Stimulated activated naive CD4-positive, alpha-beta T cell (primary cell): Measurements from ENCODE around the gene HSF5.
"Not testable (repeated sequence)": the region's sequence is repeated elsewhere in the genome, so short reads cannot be mapped to it uniquely, and the experiment has no call there.

Experiments
- DNase-seq, 6 experiments: peaks; one replicate each; lab custom pipeline; 2025; lab: John Stamatoyannopoulos, UW

Gene HSF5

DNA sequence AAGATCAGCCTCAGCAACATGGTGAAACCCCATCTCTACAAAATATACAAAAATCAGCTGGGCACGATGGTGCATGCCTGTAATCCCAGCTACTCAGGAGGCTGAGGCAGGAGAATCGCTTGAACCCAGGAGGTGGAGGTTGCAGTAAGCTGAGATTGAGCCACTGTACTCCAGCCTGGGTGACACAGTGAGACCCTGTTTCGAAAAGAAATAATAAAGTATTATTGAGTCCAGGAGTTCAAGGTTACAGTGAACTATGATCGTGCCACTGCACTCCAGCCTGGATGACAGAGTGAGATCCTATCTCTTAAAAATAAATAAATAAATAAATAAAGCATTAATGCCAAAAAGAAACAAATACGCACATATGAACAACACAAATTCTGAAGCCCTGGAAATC lies 6.4 kb downstream of the HSF5 start:
- not testable (repeated sequence) for DNase-seq

DNA sequence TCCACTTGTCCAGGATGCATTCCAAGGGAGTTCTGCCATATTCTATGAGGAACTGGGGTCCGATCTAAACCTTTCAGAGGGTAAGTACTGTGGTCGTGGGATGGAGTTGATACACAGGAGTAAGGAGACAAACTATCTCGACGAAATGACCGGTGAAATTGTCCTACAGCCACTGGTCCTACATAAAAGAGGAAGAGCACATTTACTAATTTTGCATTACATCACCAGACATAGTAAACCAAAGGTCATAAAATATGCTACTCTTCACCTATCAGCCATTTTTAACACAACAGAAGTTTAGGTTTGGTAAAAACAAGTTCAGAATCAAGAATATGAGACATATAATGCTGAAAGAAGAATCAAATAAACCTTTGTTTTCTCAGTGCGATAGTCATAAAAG lies 8.1 kb downstream of the HSF5 start:
- no peak for DNase-seq

DNA sequence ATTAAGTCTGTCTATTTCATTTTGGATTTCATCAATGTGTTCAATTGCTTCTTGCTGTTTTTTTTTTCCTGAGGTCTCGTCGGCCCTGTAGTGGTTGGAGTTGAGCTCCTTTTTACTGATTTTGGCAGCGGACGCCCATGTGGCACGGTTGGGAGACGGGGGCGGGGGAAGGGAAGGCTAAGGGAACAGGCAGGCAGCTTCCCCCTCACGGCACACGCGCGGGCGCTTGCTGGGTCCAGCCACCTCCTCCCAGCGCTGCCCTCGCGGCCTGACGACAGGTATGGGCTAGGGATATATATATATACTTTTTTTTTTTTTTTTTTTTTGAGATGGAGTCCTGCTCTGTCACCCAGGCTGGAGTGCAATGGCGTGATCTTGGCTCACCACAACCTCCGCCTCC lies 11.4 kb downstream of the HSF5 start:
- DNase-seq, result no peak

GRCh38 chr17:58475985-58476384 lies 12.2 kb downstream of the HSF5 start:
- DNase-seq, result no peak

DNA sequence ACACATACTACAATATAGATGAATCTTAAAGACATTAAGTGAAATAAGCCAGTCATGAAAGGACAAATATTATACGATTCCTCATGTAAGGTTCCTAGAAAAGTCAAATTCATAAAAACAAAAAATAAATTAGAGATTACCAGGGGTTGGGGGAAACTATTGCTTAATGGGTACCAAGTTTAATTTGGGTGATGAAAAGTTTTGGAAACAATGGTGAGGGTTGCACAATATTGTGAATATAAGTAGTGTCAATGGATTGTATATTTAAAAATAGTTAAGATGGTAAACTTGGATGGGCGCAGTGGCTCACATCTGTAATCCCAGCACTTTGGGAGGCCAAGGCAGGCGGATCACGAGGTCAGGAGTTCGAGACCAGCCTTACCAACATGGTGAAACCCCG lies 17.9 kb downstream of the HSF5 start:
- DNase-seq, result no peak

DNA sequence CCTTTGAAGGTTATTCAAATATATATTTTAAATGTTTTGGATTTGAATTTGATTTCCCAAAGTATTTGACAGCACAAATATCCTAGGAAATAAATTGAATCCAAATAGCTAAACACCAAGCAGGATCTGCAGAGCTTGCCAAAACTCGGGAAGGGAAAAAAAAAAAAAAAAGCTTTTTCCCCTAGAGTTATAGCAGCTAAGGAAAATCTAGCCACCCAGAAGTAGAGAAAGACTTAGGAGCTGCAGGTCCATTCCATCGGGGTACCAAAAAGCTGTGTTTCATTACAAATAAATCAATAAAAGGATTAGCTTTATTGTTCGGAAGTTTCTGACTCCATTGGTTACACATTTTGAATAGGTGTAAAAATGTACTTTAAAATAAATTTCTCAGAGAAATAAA lies 19.3 kb downstream of the HSF5 start:
- DNase-seq, result no peak

- no peak for DNase-seq
Observed at GRCh38 chr17:58455491-58455890, 32.7 kb downstream of the HSF5 start.

DNA sequence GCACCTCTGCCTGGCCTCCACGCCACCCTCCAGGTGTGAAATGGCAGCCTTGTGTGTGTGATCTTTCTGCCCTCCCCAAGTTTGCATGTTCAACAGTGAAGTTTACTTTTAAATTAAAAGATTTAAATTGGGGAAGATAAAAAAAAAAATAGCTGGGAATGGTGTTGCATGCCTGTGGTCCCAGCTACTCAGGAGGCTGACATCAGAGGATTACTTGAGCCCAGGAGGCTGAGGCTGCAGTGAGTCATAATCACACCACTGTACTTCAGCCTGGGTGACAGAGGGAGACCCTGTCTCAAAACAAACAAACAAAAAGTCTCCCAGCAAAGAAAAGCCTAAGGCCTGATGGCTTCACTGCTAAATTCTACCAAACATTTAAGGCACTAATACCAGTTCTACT lies 35.5 kb downstream of the HSF5 start:
- DNase-seq, result no peak

- peak in 5 of 6 experiments; percentile 12 to 40 (median 39) for DNase-seq
Observed at GRCh38 chr17:58447039-58447975, 40.9 kb downstream of the HSF5 start.

GRCh38 chr17:58446086-58446485 lies 42.1 kb downstream of the HSF5 start:
- no peak for DNase-seq

DNA sequence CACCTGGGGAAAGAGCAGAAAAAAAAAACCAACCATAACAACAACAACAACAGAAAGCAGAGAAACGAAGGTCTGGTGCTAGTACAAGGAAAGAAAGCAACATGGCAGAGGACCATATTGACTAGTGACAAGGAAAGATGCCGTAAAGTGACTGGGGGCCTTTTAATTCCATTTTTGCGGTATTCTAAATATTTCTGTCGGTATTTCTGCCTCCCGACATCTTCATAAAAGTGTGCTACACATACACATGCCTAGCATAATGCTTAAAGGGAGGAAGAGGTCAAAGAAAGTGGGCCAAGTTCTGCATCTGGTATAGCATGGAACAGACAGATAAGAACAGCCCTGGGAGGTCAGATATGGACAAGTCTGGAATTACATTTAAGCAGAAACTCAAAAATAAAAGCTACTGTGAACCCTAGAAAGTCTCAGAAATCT lies 51.4 kb downstream of the HSF5 start:
- DNase-seq, result no peak

DNA sequence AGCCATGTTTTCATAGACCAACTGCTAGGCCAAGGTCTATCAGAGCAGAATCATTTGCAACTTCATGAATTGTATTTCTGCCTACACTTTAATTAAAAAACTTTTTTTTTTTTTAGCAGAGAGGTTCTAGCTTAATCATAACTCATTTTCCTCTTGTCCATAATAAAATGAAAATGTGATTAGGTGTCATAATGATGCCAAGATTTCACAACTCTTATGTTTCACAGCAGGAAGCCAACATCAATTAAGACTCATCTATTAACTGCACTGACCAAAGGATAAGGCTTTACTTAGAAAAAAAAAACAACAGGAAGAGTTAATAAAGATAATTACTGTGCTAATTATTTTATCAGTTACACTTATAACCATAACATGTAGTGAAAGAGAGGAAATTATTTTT lies 52.0 kb downstream of the HSF5 start:
- no peak for DNase-seq

DNA sequence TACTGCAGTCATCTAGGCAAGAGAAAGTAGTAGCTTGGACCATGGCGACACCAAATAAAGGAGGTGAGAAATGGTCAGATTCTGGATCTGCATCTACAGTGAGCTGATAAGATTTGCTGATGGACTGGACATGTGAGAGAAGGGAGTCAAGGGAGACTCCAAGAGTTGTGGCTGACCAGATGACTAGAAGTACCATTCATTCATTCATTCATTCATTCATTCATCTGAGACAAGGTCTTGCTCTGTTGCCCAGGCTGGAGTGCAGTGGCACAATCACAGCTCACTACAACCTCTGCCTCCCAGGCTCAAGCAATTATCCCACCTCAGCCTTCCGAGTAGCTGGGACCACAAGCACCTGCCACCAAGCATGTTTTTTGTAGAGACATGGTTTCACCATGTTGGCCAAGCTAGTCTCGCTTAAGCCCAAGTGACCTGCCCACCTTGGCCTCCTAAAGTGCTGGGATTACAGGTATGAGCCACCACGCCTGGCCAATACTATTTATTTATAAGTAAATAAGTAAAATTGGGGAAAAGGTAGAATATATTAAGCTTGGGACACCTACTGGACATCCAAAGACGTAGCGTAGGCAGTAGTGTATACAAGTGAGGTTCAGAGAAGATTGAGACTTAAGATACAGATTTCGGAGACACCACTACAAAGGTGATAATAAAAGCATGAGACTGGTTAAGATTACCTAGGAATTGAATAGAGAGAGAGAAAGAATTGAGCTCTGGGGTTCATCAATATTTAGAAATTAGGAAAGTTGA lies 55.2 kb downstream of the HSF5 start:
- no peak for DNase-seq

DNA sequence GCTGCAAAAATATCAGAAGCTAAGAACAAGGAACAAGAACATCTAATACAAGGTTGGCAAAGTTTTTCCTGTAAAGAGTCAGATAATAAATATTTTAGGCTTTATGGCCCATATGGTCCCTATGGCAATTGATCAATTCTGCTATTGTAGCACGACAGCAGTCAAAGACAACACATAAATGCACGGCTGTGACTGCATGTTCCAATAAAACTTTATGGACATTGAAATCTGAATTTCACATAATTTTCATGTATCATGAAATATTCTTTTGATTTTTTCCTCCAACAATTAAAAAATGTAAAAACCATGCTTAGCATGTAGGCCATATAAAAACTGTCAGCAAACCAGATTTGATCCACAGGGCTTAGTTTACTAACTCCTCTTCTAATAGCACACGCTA lies 60.4 kb downstream of the HSF5 start:
- DNase-seq, result no peak

- DNase-seq, result no peak
Observed at GRCh38 chr17:58421711-58422110, 66.5 kb downstream of the HSF5 start.

GRCh38 chr17:58420827-58421226 lies 67.4 kb downstream of the HSF5 start:
- no peak for DNase-seq

DNA sequence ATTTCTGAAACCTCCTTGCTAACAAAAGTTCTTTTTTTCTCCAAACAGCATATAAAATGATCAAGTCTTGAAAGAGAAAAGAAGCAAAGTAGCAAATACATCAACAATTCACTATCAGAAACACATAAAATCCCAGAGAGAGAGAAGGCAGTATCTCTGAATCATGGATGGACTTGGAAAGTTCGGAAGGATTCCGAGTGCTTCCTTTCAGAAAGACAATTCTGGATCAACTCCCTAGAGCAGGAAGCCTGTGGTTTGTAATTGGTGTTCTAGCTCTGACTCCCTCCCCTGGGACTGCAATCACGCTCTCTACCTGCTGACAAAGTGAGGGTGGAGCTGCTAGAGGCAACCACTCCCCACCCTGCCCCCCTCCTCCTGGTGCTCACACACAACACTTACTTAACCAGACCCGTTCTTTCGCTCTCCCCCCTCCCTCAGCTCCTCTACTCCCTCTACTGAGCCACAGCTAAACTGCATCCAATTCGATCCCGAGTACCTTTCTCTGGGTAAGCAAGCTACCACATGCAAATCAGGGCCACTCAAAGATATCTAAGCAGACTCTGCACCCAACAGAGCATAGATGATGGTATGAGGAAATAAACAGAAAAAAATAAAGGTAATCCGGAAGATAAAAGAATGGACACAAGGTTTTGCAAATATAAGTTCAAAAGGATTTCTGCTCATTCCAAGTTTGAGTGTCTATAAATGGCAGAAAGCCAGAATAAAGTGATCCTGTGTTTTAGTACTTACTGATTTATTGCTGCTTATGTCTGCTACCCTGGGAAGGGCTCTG lies 70.7 kb downstream of the HSF5 start, which contains the start of gene RNF43:
RNF43 (minus strand) TSS at position 235 of the 793 bp plus-strand sequence. CDS start 1,957 bp downstream, outside the sequence.
- peak; percentile 69 to 90 (median 86) for DNase-seq

DNA sequence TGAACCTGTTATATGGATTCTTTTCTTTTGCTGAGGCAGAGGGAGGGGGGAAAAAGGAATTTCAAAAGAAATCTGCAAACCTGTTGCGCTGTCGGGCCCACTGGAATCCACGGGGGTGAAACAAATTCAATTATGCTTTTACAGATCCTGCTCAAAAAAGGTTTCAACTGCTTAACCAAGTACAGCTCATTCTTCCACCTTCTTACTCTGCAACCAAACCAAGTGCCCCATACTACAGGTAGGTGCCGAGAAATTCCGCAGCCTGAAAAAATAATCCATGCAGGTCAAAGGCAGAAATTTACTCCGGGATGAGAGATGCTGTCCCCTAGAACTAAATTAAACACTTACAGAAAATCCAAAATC lies 71.3 kb downstream of the HSF5 start:
- DNase-seq, result no peak

GRCh38 chr17:58416396-58416795 lies 71.8 kb downstream of the HSF5 start:
- no peak for DNase-seq

- no peak for DNase-seq
Observed at GRCh38 chr17:58415371-58416055, 72.7 kb downstream of the HSF5 start.

- DNase-seq, result no peak
Observed at GRCh38 chr17:58414596-58414997, 73.6 kb downstream of the HSF5 start.

DNA sequence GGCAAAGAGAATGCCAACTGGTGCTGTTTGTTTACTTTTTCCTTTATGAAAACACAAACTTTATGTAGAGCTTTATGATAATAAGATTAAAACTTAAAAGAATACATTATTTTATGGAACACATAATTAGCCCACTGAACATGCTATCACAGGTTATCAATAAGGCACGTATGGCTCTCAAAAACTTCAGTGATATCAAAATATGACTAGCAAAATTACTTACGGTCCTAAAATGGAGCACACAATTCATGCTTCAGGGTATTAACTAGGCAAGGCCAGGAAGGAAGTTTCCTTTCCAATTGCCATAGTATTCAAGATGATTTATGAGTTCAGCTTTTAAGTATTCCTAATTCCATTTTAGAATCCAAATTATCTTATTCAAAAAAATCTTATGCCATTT lies 74.5 kb downstream of the HSF5 start:
- no peak for DNase-seq
